Measurements from ENCODE around the gene PRMT7.

- TF ChIP-seq EZH2 (IDR thresholded peaks at IDR 0.05; ENCODE audit: low read depth, low read length, severe bottlenecking) (no peak), BACH1 (IDR thresholded peaks at IDR 0.05; ENCODE audit: low read length) (no peak), CTCF (IDR thresholded peaks at IDR 0.05; ENCODE audit: control extremely low read depth in 1 of 3, insufficient read depth in 1 of 3, low read depth in 1 of 3, low read length in 3 of 3) (no peak), CEBPB (IDR thresholded peaks at IDR 0.05; ENCODE audit: low read depth, low read length) (no peak), KDM4A (IDR thresholded peaks at IDR 0.05; ENCODE audit: low read depth, low read length, severe bottlenecking) (no peak), CHD2 (IDR thresholded peaks at IDR 0.05; ENCODE audit: low read length) (no peak), CREB1 (IDR thresholded peaks at IDR 0.05) (no peak), TAF1 (IDR thresholded peaks at IDR 0.05; ENCODE audit: low read depth, low read length) (no peak), JUN (IDR thresholded peaks at IDR 0.05; ENCODE audit: low read depth, low read length) (no peak), POLR2A (IDR thresholded peaks at IDR 0.05; ENCODE audit: control extremely low read depth in 1 of 2, low read depth in 2 of 2, low read length in 2 of 2) (no peak)
Measured at GRCh38 chr16:68296291-68296690, 14.5 kb upstream of the PRMT7 start.
